Subcutaneous adipose tissue (tissue), 4 donors: ENCODE results near the gene RAB40B. TPM values are rescaled to one million over a fixed set of nuclear protein-coding genes. Genes with fewer than 3 reads are reported as not detected.

ENCODE experiments used
- total RNA-seq, 4 donors: library from RNA; depleted of rRNA; stranded (reverse); fragments of >200 nt; gene quantifications; one replicate each; pipeline ENCODE4 v1.1.0, GENCODE V29; 2016
- TF ChIP-seq, protein P1 (sequence below): fragments of 450-650 bp; IDR thresholded peaks from one replicate; pipeline ENCODE4 v1.5.1; 2016; ENCODE audit warnings: low read depth, mild to moderate bottlenecking, control low read depth, antibody characterized with exemption, moderate library complexity

Gene RAB40B
- total RNA-seq, 4 donors from 2014 or later, result 6.5 to 26.0 (median 8.5) TPM

DNA sequence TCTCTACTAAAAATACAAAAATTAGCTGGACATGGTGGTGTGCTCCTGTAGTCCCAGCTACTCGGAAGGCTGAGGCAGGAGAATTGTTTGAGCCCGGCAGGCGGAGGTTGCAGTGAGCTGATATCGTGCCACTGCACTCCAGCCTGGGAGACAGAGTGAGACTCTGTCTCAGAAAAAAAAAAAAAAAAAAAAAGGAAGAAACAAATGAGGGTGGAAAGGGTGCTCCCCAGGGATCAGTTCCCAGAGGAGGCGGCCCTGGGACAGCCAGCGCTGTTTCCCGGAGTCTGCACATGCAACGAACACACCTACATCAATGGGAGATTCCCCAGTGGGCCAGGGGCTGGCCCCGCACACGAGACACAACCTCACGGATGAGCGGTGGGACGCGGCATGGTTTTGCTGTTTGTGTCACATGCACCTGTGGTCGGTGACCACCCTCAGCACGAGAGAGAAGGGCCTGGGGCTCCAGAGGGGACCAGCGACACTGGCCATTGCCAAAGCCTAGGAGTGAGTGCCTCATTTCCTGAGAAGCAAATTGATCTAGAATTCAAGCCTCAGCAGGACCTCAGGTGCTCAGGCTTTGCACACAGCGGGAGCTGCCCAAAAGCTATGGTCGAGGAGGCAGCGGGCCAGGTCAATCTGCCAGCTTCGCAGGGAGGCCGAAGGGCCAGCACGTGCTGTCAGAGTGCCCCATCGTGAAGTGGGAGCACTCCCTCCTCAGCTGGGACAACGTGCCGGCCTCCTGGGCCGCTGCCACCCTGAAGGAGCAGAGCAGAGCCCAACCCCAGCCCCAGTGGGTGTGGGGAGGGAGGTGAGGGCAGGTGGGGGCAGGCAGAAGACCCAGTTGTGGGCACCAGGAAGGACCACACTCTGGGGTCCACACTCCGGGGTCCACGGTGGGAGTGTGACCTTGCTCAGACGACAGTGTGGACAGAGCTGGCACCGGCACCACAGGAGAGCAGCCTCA is 36.5 kb downstream of the RAB40B start:
- TF ChIP-seq, protein P1, sequence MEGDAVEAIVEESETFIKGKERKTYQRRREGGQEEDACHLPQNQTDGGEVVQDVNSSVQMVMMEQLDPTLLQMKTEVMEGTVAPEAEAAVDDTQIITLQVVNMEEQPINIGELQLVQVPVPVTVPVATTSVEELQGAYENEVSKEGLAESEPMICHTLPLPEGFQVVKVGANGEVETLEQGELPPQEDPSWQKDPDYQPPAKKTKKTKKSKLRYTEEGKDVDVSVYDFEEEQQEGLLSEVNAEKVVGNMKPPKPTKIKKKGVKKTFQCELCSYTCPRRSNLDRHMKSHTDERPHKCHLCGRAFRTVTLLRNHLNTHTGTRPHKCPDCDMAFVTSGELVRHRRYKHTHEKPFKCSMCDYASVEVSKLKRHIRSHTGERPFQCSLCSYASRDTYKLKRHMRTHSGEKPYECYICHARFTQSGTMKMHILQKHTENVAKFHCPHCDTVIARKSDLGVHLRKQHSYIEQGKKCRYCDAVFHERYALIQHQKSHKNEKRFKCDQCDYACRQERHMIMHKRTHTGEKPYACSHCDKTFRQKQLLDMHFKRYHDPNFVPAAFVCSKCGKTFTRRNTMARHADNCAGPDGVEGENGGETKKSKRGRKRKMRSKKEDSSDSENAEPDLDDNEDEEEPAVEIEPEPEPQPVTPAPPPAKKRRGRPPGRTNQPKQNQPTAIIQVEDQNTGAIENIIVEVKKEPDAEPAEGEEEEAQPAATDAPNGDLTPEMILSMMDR, result no peak

DNA sequence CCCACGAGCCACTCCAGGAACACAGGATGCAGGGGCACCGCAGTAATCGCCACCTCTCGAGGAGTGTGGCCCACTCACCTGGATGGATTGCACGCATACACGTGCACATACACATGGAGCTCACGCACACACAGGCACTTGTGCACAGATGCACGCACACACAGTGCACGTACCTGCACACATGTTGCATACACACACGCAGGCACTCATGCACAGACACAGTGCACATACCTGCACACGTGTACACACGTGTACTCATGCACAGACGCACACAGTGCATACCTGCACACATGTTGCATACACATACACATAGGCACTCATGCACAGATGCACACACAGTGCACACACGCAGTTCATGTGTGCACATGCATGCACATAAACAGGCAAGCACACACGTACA is 38.6 kb downstream of the RAB40B start:
- TF ChIP-seq, protein P1, result no peak

DNA sequence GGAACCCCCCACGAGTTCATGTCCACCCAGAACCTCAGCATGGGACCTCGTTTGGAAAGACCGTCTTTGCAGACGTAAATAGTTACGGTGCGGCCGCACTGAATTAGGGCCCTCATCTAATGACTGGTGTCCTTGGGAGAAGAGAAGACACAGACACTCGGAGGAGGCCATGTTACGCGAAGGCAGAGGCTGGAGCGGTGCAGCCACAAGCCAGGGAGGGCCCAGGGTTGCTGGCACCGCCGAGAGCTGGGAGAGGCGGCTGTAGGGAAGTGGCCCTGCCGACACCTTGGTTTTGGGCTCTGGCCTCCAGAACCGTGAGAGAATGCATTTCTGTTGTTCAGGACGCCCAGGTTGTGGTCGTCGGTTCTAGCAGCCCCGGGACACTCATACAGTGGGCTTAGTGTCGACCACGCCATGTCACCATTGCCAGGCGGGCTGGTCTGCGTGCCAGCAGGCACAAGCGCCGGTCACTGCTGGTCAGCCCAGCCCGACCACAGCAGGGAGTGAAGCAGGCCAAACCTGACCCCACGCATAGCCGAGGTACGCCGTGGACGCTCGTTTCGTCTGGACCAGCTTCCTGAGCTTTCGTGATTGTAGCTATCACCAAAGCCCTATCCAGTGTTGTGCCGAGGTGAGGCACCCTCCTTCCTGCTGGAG is 39.6 kb downstream of the RAB40B start:
- TF ChIP-seq, protein P1, result no peak

DNA sequence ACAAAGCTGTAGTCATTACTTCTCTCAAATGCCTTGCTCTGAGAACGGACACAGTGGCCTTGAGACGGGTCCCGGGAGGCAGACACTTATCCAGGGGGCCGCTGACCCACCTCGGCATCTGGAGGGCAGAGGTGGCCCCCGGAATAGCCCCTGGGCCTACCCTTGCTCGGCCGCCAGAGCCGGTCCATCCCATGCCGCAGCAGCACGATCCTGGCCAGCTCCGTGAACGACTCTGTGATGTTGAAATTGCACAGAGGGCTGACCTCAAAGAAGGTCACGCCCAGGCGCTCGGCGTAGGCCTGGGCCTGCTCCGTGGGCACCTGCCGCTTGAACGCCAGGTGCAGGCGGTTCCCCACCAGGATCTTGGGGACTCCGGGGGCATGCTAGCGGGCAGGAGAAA is 40.2 kb downstream of the RAB40B start:
- TF ChIP-seq, protein P1, result no peak

DNA sequence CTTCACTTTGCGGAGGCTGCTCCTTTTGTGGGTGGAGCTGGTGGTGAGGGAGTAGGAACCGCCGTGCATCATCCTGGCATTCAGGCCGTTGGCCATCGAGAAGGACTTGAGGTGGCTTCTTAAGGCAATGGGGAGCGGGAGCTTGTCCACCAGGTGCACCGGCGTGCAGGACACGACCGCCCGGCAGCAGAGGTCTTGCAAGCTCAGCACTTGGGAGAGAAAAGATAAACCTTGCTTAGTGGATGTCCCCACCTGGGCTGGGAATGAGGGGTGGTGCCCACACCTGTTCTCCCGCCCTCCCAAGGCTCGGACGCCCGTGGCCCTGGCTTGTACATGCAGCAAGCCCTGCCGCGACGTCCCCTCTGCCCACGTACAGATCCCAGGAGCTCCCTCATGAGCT is 40.6 kb downstream of the RAB40B start:
- TF ChIP-seq, protein P1, result no peak

DNA sequence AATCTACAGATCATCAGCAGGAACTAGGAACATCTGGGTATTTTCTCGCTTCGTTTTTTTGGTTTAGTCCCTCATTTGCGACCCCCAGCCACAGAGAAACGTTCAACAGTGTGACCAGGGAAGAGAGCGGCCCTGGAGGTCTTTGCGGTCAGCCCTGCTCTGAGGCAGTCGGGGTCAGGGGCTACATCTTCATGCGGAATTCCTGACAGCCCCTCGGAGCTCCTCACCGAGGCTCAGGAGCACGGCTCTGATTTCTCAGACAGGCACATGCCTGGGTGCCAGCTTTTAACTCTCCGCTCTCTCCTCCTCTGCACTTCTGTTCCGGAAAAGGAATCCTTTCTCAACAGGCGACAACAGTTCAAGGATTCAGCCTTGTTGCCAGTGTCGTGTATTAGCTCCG is 42.2 kb downstream of the RAB40B start:
- TF ChIP-seq, protein P1, result no peak

DNA sequence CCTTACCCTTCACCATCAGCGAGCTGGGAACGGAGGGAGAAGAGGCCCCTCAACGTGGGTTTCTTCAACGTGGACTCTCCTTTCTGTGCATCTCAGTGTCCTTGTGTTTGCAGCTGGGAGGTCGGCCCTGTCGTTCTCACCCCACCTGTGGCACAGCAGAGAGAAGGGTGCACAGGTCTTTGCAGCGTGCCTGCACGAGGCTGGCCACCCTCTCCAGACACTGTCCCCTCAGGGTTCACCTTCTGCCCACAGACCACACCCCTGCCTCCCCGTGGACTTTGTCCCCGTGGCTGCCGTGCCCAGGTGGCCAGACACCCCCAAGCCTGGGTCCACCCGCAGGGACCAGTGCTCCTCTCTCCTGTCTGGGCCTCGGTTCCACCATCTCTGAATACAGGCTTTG is 43.0 kb downstream of the RAB40B start:
- TF ChIP-seq, protein P1, result no peak
